Omental fat pad (tissue), 4 donors: ENCODE measurements around the gene PTPN22. TPM values are rescaled to one million over a fixed set of nuclear protein-coding genes. Genes with fewer than 3 reads are reported as not detected.

ENCODE experiments used
- ATAC-seq: fragments of 150-250 bp; one replicate; pipeline ENCODE4 v1.9.1; 2016; ENCODE audit warnings: mild to moderate bottlenecking, moderate library complexity; ENCODE audit not compliant: low FRiP score
- DNase-seq: peaks from one replicate; pipeline ENCODE4 v3.0.0-alpha.2; 2019; ENCODE audit warnings: low spot score
- total RNA-seq, 4 donors: library from RNA; depleted of rRNA; stranded (reverse); fragments of >200 nt; gene quantifications; one replicate each; pipeline ENCODE4 v1.1.0, GENCODE V29; 2016
- TF ChIP-seq, protein P1 (sequence below), 3 donors: fragments of 450-650 bp; IDR thresholded peaks; one replicate each; pipeline ENCODE4 v1.5.1; 2016 to 2017; ENCODE audit warnings: antibody characterized with exemption in 3 of 3, mild to moderate bottlenecking in 3 of 3, moderate library complexity in 2 of 3

PTPN22 gene
- total RNA-seq, 4 donors from 2014 or later = 2.8 to 6.8 (median 3.2) TPM

DNA sequence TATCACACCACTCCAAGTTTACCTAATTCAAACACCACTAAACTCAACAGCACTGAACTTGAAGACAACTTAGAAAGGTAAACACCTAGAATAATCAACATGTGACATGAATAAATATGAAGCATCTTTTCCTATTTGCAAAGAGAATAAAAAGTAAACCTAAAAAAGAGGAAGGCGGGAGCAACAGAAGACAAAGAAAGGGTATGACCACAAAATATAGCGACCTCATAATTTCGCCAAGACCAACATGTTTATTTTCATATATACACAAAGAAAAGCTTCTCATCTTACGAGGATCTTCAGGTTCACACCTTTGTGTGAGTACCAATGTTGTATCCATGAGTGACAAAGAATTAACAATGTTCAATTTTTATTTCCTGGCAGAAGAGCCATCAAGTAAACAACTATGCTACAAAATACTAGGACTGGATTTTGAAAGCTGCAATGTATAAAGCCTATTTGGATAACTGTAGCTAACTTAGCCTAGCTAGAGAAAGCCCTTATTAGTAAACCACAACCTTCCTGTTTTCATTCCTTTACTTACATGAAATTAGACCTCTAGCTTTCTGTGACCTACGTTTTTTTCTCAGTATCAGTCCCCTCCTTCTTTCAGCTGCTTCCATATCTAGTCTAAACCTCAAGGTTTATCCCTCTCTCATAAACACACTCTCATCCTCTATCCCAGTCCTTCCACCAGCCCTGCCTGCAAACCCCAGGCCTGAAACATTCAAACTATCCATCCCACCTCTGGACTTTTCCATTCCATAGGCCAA is 91.0 kb downstream of the PTPN22 start:
- DNase-seq (no peak), ATAC-seq (no peak)
- TF ChIP-seq, protein P1, sequence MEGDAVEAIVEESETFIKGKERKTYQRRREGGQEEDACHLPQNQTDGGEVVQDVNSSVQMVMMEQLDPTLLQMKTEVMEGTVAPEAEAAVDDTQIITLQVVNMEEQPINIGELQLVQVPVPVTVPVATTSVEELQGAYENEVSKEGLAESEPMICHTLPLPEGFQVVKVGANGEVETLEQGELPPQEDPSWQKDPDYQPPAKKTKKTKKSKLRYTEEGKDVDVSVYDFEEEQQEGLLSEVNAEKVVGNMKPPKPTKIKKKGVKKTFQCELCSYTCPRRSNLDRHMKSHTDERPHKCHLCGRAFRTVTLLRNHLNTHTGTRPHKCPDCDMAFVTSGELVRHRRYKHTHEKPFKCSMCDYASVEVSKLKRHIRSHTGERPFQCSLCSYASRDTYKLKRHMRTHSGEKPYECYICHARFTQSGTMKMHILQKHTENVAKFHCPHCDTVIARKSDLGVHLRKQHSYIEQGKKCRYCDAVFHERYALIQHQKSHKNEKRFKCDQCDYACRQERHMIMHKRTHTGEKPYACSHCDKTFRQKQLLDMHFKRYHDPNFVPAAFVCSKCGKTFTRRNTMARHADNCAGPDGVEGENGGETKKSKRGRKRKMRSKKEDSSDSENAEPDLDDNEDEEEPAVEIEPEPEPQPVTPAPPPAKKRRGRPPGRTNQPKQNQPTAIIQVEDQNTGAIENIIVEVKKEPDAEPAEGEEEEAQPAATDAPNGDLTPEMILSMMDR (IDR thresholded peaks at IDR 0.05) = no peak

DNA sequence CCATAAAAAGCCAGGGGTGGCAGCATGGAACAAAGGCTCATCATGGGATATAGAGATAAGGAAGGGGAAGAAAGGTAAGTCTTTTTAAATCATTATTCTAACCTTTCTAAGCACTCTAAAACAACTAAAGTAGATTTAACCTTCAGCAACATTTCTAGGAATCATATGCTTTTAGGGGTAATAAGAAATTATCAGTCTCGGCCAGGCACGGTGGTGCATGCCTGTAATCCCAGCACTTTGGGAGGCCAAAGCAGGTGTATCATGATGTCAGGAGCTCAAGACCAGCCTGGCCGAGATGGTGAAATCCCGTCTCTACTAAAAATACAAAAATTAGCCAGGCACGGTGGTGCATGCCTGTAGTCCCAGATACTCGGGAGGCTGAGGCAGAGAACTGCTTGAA is 92.0 kb downstream of the PTPN22 start:
- ATAC-seq = no peak

DNA sequence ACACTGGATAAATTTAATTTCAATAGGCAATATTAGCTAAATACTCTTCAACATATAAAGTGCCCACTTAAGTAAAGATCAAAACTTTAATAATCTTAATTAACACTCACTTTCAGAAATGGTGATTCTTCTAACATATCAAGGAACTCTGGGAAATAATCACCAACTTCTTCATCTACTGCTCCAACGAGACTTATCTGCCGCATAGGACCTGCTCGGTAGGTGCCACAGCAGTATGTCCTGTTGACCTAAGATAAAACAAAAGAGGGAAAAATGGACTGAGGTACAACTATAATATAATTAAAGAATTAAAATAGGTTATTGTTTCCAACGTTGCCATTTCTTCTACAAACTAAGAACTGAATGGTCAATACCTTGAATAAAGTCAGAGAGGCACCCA is 94.0 kb downstream of the PTPN22 start:
- ATAC-seq (no peak), DNase-seq (no peak)
- TF ChIP-seq, protein P1 (IDR thresholded peaks at IDR 0.05) = no peak

More for the DNA sequence above, 92.0 kb downstream of the PTPN22 start:
- TF ChIP-seq, protein P1 (IDR thresholded peaks at IDR 0.05) = no peak
- DNase-seq = no peak

DNA sequence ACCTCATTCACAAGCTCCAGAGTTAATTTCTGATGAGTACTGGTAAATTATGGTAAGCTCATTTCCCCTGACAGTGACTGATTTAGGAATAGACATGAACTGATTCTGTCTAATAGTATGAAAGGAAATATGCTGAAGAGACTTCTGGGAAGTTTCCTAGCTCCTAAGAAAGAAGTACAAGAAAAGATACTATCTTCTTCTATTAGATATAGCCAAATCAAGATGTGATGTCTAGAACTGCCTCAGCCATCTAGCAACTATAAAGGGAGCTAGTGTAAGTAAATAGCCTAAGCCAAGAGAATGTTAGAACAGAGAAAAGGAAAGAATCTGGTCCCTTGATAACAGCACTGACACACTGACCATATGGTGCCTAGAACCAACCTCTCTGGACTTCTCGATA is 101.5 kb downstream of the PTPN22 start:
- TF ChIP-seq, protein P1 (IDR thresholded peaks at IDR 0.05) = no peak
- DNase-seq (no peak), ATAC-seq (no peak)

DNA sequence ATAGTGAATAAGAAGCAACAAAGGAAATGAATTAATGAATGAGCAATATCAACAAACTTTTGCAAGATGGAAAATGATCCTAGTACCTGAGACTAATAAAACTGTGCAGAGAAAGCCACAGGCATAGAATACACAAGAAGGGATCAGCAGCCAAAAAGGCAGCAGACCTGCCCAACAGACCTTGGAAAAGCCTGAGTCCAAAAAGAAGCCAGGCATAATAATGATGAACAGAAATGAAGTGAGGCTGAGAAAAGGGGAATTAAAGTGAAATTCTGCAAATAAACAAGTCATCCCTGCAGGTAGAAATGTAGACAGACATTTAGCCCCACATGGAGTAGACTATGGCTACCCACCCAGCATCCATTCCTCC is 101.9 kb downstream of the PTPN22 start:
- TF ChIP-seq, protein P1 (IDR thresholded peaks at IDR 0.05) = no peak
- DNase-seq = no peak
- ATAC-seq = no peak

DNA sequence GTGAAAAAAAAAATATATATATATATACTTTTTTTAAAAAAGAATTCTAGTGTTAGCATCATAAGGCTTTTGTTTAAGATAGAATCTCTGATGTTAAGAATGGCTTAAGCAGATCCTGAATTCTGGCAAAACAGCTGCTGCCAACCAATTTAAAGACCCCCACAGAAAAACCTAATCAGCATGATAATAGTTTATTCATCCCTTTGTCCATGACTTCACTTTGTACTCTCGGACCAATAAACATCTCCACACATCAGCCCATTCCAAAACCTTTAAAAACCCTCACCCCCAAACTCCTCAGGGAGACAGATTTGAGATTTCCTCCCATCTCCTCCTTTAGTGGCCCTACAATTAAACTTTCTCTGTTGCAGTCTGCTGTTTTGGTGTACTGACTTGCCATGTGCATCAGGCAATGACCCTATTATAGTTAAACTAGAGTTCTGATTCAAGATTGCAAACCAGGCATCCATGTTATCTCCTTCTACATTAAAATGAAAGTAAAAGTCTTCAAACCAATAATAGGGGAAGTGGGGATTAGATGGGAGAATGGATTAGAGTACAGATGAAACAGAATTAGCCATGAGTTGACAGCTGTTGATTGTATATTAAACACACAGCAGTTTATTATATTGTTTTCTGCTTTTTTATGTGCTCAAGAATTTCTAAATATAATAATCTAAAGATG is 102.5 kb downstream of the PTPN22 start:
- ATAC-seq (no peak), DNase-seq (no peak)
- TF ChIP-seq, protein P1 (IDR thresholded peaks at IDR 0.05) = no peak
